ENCODE results near the gene TMEM217. TPM values are rescaled to one million over a fixed set of nuclear protein-coding genes. Genes with fewer than 3 reads are reported as not detected.

The TMEM217 gene
- total RNA-seq, 2 donors from 2014 or later = 6.8 to 9.3 TPM

DNA sequence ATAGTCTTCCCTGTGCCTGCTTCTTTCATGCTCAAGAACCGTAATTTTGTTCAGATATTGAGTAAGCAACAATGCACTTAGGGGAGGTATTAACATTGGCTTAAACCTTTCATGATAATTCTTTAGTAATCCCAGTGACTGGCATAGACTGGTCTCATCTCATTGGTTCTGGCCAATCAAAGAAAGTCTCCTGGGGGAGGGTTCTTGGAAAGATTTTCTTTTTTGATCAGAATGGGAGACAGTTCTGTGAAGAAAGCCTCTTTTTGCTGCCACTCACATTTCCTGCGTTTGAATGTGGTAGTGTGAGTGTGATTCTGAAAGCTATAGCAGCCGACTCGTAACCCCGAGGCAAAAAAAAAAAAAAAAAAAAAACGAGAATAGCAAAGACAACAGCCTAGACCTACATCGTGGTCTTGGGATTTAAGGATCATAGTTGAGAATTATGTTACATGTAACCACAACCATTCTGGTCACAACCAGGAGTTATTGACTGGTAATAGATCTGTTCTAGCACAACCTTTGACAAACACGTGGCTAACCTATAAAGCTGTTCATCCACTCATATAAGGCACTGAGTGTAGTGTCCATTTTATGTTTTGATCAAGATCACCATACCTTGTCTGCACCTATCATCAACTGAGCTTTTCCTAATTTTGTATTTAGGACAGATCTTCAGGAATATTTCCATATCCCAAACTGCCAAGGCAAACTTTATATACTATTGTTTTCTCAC is 15.1 kb upstream of the TMEM217 start:
- DNase-seq = no peak
- Mint-ChIP-seq H3K27ac (peak overlapping the region; percentile 53), H3K27me3 (ENCODE audit: low read depth) (no peaks in the 10 kb centered on the region), H3K9me3 (no peaks in the 10 kb centered on the region), H3K36me3 (ENCODE audit: insufficient read depth in 2 of 2) (peaks cover 8 to 17% of the 10 kb centered on the region in 2 donors), H3K4me3 (peak overlapping the region; percentile 60 to 68), H3K4me1 (ENCODE audit: low read depth) (peaks cover 64% of the 10 kb centered on the region)
- peak; percentile 71 to 72 for ATAC-seq (replicated peaks in 1 of 2)

DNA sequence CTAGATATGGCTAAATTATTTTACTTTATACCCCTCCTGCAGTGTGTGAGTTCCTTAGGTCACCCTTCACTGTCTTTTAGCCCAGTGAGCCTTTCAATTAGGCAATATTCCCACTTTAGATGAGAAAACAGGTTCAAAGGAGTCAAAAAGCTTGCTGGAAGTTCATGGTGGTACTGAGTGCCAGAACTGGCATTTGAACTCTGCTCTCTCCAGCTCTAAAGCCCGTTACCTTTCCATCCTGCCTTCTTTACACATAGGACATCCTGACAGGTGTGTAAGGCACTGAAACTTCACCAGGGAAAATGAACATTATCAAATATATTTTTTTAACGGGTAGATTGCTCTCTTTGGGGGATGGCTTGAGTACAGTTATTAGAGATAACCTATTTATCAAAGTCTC is 11.2 kb upstream of the TMEM217 start:
- Mint-ChIP-seq H3K9me3 (no peaks in the 10 kb centered on the region), H3K4me3 (no peak overlapping the region), H3K36me3 (ENCODE audit: insufficient read depth in 2 of 2) (peaks cover 4 to 12% of the 10 kb centered on the region in 2 donors), H3K27me3 (ENCODE audit: low read depth) (no peaks in the 10 kb centered on the region), H3K27ac (no peak overlapping the region), H3K4me1 (ENCODE audit: low read depth) (peaks cover 53% of the 10 kb centered on the region)
- DNase-seq = no peak
- no peak for ATAC-seq (replicated peaks in 1 of 2)

DNA sequence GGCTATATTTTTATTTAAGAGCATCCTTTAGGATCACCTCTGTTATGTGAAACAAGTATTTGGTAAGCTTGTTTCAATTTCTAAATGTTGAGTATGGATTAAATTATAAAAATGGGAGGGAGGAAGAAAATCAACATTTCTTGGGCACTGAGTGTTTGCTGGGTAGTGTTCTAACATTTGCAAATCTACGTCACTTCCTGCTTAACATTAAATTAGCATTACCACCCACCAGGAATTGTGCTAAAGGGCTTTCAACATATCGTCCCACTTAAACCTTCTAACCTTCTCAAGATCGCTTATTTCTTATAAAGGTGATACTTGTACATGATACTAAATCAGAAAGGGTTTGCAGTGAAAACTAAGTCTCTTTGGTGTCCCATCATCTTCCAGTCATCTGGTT is 7.9 kb upstream of the TMEM217 start:
- DNase-seq (no peak), ATAC-seq (replicated peaks in 1 of 2) (no peak)
- Mint-ChIP-seq H3K4me1 (ENCODE audit: low read depth) (peaks cover 61% of the 10 kb centered on the region), H3K27me3 (ENCODE audit: low read depth) (no peaks in the 10 kb centered on the region), H3K4me3 (no peak overlapping the region), H3K9me3 (no peaks in the 10 kb centered on the region), H3K36me3 (ENCODE audit: insufficient read depth in 2 of 2) (peaks cover 3 to 9% of the 10 kb centered on the region in 2 donors), H3K27ac (no peak overlapping the region)

DNA sequence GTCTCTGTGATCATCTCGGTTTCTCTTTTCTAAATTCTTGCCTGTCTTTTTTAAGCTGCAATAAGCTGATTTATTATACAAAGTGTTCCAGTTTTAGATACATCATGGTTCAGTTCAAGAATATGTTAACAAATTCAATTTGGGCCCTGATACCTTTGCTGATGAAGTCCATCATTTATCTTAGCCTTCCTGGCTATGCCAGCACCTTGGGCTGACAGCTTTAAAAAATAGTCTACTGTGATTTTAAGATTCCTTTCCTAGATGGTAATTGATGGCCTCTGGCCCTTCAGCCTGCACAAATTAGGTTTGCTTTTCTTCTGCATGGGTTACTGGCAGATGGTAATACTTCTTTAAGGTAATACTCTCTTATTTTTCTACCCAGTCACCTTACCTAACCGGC is 7.1 kb upstream of the TMEM217 start:
- Mint-ChIP-seq H3K27me3 (ENCODE audit: low read depth) (no peaks in the 10 kb centered on the region), H3K4me3 (peak overlapping the region in 1 of 2 donors; percentile 2), H3K27ac (peak overlapping the region; percentile 27), H3K9me3 (no peaks in the 10 kb centered on the region), H3K36me3 (ENCODE audit: insufficient read depth in 2 of 2) (peaks cover 3 to 8% of the 10 kb centered on the region in 2 donors), H3K4me1 (ENCODE audit: low read depth) (peaks cover 70% of the 10 kb centered on the region)
- DNase-seq (no peak), ATAC-seq (replicated peaks in 1 of 2) (no peak)

DNA sequence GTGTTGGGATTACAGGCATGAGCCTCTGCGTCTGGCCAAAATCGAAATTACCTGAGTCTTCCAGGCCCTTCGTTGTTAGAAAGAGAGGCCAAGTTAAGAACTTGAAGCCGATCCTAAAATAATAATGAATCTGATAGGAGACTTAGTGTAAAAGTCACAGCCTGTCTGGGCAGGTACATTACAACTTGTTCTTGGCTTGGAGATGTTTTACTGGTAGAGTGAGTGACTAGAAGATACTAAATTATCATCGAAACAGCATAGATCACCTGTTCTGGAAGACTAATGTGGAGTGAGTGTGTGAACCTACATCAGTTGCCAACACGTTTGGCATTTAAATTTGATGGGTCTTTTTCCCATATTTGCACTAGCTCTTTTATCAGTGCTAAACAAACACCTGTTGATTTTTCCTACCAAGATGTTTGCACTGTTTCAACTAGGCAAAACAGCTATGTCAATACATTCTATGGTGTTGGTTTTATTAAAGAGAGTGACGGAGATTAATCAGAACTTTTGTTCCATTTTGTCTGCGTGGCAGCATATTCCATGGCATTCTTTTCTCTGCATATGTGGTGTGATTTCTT is 4.6 kb upstream of the TMEM217 start:
- no peak for DNase-seq
- H3K27ac Mint-ChIP-seq = no peak overlapping the region
- H3K4me1 Mint-ChIP-seq (ENCODE audit: low read depth) = peaks cover 75% of the 10 kb centered on the region
- H3K9me3 Mint-ChIP-seq = no peaks in the 10 kb centered on the region
- peaks cover 1 to 7% of the 10 kb centered on the region in 2 donors for H3K36me3 Mint-ChIP-seq (ENCODE audit: insufficient read depth in 2 of 2)
- ATAC-seq (replicated peaks in 1 of 2) = no peak
- H3K27me3 Mint-ChIP-seq (ENCODE audit: low read depth) = no peaks in the 10 kb centered on the region
- H3K4me3 Mint-ChIP-seq = peak overlapping the region in 1 of 2 donors; percentile 4

DNA sequence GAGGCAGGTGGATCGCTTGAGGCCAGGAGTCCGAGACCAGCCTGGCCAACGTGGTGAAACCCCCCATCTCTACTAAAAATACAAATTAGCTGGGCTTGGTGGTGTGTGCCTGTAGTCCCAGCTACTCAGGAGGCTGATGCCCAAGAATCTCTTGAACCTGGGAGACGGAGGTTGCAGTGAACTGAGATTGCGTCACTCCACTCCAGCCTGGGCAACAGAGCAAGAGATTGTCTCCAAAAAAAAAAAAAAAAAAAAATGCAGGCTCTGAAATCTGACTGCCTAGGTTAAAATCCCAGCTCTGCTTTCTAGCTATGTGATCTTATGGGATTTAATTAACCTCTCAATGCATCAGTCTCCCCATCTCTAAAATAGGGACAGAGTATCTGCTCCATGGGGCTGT is 3.3 kb upstream of the TMEM217 start:
- Mint-ChIP-seq H3K27me3 (ENCODE audit: low read depth) (no peaks in the 10 kb centered on the region), H3K27ac (peak overlapping the region; percentile 33), H3K36me3 (ENCODE audit: insufficient read depth in 2 of 2) (peaks cover 1 to 7% of the 10 kb centered on the region in 2 donors), H3K4me3 (peak overlapping the region; percentile 30 to 65), H3K4me1 (ENCODE audit: low read depth) (peaks cover 85% of the 10 kb centered on the region), H3K9me3 (no peaks in the 10 kb centered on the region)
- ATAC-seq (replicated peaks in 1 of 2) = no peak
- DNase-seq = no peak

DNA sequence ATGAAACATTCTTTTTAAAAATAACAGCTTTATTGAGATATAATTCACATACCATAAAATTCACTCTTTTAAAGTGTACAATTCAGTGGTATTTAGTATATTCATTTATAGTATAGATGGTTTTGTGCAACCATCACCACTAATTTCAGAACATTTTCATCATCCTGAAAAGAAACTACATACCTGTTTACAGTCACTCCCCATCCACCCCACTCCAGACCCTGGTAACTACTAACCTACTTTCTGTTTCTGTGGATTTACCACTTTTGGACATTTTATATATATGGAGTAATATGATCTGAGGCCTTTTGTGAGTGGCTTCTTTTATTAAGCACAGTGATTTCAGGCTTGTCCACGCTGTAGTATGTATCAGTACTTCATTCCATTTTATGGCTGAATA is 2.5 kb upstream of the TMEM217 start:
- H3K27me3 Mint-ChIP-seq (ENCODE audit: low read depth) = no peaks in the 10 kb centered on the region
- DNase-seq (peak; percentile 33 to 60), ATAC-seq (replicated peaks in 1 of 2) (peak; percentile 37 to 48)
- H3K36me3 Mint-ChIP-seq (ENCODE audit: insufficient read depth in 2 of 2) = peaks cover 1 to 7% of the 10 kb centered on the region in 2 donors
- H3K9me3 Mint-ChIP-seq = no peaks in the 10 kb centered on the region
- H3K4me1 Mint-ChIP-seq (ENCODE audit: low read depth) = peaks cover 90% of the 10 kb centered on the region
- H3K4me3 Mint-ChIP-seq = peak overlapping the region; percentile 30 to 65
- H3K27ac Mint-ChIP-seq = peak overlapping the region; percentile 99

DNA sequence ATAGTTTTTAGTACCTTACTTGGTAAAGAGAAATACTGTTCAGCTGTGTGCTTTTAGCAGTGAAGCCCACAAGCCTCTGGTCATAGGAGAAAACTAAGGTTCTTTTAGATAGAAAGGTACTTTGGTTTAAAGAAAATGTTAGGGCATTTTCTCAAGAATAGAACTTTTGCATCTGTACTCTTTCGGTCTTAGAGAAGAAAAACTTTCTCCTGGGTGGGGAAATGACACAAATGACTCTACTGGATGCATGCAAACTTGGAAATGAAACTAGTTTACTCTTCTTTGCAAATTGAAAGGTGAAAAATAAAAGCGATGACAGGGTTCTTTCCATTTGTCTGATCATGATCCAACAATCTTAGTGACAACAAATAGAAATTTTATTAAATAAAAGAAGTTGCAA is 2.1 kb upstream of the TMEM217 start:
- Mint-ChIP-seq H3K9me3 (no peaks in the 10 kb centered on the region), H3K36me3 (ENCODE audit: insufficient read depth in 2 of 2) (peaks cover 1 to 7% of the 10 kb centered on the region in 2 donors), H3K27ac (peak overlapping the region; percentile 99), H3K4me3 (peak overlapping the region; percentile 93 to 96), H3K27me3 (ENCODE audit: low read depth) (no peaks in the 10 kb centered on the region), H3K4me1 (ENCODE audit: low read depth) (peaks cover 88% of the 10 kb centered on the region)
- peak; percentile 19 to 22 for ATAC-seq (replicated peaks in 1 of 2)
- DNase-seq = peak; percentile 14 to 22

DNA sequence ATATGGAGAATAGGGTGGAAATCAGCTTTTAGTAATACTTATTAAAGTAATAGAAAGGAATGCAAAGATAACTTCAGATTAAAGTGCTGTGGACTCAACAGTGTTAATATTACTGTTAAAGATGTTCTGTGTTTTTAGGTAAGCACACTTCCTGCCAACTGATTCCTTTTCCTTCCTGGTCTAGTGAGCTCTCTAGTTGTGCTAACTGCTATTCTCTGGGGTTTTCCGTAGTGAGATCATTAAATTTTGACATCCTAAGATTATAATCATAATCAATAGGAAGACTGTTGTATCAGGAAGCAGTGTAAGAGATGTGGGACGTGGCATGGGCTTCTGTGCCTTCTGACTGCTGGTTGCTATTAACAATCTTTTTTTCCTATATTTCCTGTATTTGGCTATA is 1.2 kb upstream of the TMEM217 start:
- Mint-ChIP-seq H3K36me3 (ENCODE audit: insufficient read depth in 2 of 2) (peaks cover 1 to 7% of the 10 kb centered on the region in 2 donors), H3K27me3 (ENCODE audit: low read depth) (no peaks in the 10 kb centered on the region), H3K4me1 (ENCODE audit: low read depth) (peaks cover 80% of the 10 kb centered on the region), H3K4me3 (peak overlapping the region; percentile 93 to 96), H3K27ac (peak overlapping the region; percentile 99), H3K9me3 (no peaks in the 10 kb centered on the region)
- no peak for DNase-seq
- ATAC-seq (replicated peaks in 1 of 2) = no peak

DNA sequence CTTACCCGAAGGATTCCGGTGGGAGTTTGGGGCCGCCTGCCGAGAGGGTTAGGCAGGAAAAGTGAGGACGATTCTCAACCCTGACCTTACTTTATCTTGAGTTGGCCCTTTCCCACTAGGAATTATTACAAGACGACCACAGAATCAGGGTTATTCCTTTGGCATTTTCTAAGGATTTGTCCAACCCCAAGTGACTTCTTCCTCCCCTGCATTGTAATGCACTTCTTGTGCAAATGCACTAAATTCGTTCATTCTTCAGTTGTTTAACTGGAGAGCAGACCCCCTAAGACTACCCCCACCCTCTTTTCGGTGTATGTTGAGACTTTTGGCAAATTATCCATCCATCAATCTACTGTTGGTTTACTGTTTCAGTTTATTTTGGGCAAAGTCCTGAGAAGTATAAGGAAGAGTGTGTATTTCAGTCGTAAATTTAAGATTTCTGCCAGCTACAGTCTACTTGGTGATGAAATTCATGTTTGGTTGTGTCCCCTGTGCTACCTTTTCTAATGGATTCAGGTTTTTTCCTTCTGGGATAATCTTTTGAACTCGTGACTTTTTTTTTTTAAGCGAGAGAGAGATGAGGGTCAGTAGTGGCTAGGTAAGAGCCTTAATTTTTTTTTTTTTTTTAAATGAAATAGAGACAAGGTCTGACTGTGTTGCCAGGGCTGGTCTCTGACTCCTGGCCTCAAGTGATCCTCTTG is 611 bp upstream of the TMEM217 start:
- H3K27ac Mint-ChIP-seq = peak overlapping the region; percentile 99
- H3K36me3 Mint-ChIP-seq (ENCODE audit: insufficient read depth in 2 of 2) = peaks cover 1 to 7% of the 10 kb centered on the region in 2 donors
- DNase-seq (no peak), ATAC-seq (replicated peaks in 1 of 2) (no peak)
- peaks cover 74% of the 10 kb centered on the region for H3K4me1 Mint-ChIP-seq (ENCODE audit: low read depth)
- peak overlapping the region; percentile 93 to 96 for H3K4me3 Mint-ChIP-seq
- H3K27me3 Mint-ChIP-seq (ENCODE audit: low read depth) = no peaks in the 10 kb centered on the region
- H3K9me3 Mint-ChIP-seq = no peaks in the 10 kb centered on the region

DNA sequence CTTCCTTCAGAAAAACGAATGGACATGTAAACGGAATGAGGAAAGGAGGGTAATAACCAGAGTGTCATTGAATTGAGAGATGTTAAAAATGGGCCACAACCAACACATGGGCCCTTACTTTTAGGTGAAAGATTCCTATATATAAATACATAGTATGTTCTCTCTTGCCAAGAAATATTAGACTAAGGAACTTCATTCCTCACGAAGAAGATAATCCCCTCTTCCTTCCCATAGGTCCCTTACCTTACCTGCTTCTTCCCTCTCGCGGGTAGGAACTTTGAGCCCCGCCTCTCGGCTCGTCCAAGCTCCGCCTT is 667 bp downstream of the TMEM217 start:
- Mint-ChIP-seq H3K9me3 (no peaks in the 10 kb centered on the region), H3K4me1 (ENCODE audit: low read depth) (peaks cover 61% of the 10 kb centered on the region), H3K27me3 (ENCODE audit: low read depth) (no peaks in the 10 kb centered on the region), H3K36me3 (ENCODE audit: insufficient read depth in 2 of 2) (peaks cover 1 to 7% of the 10 kb centered on the region in 2 donors), H3K4me3 (peak overlapping the region; percentile 93 to 96), H3K27ac (peak overlapping the region; percentile 99)
- DNase-seq (no peak), ATAC-seq (replicated peaks in 1 of 2) (no peak)

DNA sequence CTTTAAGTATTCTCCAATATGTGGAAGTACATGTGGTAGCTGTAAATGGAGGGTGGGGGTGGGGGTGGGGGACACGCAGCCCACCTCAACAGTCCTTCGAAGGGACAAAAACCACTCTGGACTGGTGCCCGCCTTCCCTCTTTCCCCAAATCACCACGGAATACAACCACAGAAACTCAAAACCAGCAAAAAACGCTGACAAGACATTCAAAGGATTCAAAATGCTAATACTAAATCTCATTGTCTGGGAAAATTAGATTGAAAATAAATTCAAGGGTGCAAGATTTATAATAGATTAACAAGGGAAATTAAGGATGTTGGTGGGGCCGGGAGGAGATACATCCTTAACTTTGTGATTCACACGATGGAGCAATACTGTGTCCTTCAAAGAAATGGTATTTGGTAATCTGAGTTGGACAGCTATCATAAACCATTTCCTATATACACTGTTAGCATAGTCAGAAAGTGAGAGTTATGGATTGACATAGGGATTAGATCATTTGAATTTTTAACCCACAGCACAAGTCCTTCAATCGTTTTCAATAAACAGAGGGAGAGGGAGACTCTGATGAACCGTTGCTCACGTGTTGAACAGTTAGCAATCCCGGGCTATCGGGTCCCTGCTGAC is 1.1 kb downstream of the TMEM217 start:
- peaks cover 1 to 7% of the 10 kb centered on the region in 2 donors for H3K36me3 Mint-ChIP-seq (ENCODE audit: insufficient read depth in 2 of 2)
- peak overlapping the region; percentile 58 for H3K27ac Mint-ChIP-seq
- ATAC-seq (replicated peaks in 1 of 2) (no peak), DNase-seq (no peak)
- no peaks in the 10 kb centered on the region for H3K9me3 Mint-ChIP-seq
- H3K4me3 Mint-ChIP-seq = peak overlapping the region; percentile 93 to 96
- H3K4me1 Mint-ChIP-seq (ENCODE audit: low read depth) = peaks cover 56% of the 10 kb centered on the region
- no peaks in the 10 kb centered on the region for H3K27me3 Mint-ChIP-seq (ENCODE audit: low read depth)

DNA sequence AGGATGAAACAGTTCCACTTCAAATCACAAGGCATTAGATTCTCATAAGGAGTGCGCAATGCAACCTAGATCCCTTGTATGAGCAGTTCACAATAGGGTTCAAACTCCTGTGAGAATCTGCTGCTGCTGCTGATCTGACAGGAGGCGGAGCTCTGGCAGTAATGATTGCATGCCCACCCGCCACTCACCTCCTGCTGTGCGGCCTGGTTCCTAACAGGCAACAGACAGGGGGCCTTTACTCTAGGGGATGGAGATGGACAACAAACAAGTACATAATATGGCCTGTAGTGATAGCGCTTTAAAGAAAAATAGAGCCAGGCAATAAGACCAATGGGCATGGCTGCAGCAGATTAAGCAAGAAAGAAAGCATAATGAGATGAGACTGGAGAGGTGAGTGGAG is 3.1 kb downstream of the TMEM217 start:
- no peak overlapping the region for H3K27ac Mint-ChIP-seq
- DNase-seq = no peak
- peaks cover 37% of the 10 kb centered on the region for H3K4me1 Mint-ChIP-seq (ENCODE audit: low read depth)
- H3K36me3 Mint-ChIP-seq (ENCODE audit: insufficient read depth in 2 of 2) = peaks cover 1 to 2% of the 10 kb centered on the region in 2 donors
- no peak overlapping the region for H3K4me3 Mint-ChIP-seq
- H3K9me3 Mint-ChIP-seq = no peaks in the 10 kb centered on the region
- H3K27me3 Mint-ChIP-seq (ENCODE audit: low read depth) = no peaks in the 10 kb centered on the region
- no peak for ATAC-seq (replicated peaks in 1 of 2)
